Neural progenitor cell (in vitro differentiated cells): ENCODE data around the gene CRELD2.

Source experiments
- EZH2 ChIP-seq: fragments of 200-600 bp; sonication (generic); IDR thresholded peaks from 2 replicates; pipeline ENCODE4 v1.6.1; 2017; ENCODE audit warnings: antibody characterized with exemption, mild to moderate bottlenecking, moderate library complexity
- EZH2phosphoT487 ChIP-seq: fragments of 200-600 bp; sonication (generic); IDR thresholded peaks from 2 replicates; pipeline ENCODE4 v1.6.1; 2017; ENCODE audit warnings: antibody characterized with exemption
- TF ChIP-seq, protein P1 (sequence below): fragments of 200-600 bp; sonication (generic); IDR thresholded peaks from 2 replicates; pipeline ENCODE4 v1.5.1; 2017; ENCODE audit warnings: antibody characterized with exemption, mild to moderate bottlenecking

DNA sequence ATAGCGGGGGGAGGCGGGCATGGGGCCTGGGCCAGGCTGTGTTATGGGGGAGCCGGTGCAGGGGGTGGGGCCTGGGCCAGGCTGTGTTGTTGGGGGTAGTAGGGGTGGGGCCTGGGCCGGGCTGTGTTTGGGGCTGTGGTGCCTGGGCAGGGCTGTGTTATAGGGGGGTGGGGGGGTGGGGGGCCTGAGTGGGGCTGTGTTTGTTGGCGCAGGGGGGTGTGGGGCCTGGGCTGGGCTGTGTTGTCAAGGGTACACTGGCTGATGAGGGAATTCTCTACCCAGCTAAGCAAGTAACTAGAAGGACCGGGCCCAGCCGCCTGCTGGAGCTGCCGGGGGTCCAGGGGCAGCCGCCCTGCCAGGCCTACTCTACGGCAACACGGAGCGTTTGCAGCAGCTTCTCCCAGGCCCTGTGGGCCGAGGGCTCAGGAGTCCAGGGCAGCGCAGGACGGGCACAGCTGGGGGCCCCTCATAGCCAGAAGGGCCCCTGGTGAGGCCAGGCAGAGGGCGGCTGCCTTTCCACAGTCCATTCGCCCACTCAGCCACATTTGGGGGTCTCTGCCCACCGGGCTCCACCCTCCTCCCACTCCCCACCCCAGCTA is 32.1 kb downstream of the CRELD2 start:
- TF ChIP-seq, protein P1, sequence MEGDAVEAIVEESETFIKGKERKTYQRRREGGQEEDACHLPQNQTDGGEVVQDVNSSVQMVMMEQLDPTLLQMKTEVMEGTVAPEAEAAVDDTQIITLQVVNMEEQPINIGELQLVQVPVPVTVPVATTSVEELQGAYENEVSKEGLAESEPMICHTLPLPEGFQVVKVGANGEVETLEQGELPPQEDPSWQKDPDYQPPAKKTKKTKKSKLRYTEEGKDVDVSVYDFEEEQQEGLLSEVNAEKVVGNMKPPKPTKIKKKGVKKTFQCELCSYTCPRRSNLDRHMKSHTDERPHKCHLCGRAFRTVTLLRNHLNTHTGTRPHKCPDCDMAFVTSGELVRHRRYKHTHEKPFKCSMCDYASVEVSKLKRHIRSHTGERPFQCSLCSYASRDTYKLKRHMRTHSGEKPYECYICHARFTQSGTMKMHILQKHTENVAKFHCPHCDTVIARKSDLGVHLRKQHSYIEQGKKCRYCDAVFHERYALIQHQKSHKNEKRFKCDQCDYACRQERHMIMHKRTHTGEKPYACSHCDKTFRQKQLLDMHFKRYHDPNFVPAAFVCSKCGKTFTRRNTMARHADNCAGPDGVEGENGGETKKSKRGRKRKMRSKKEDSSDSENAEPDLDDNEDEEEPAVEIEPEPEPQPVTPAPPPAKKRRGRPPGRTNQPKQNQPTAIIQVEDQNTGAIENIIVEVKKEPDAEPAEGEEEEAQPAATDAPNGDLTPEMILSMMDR = no peak
- TF ChIP-seq EZH2 = no peak
- TF ChIP-seq EZH2phosphoT487 = no peak
